HUES48 (cell line): ENCODE data around the gene PTPRS.
"Not testable (repeated sequence)": the region's sequence is repeated elsewhere in the genome, so short reads cannot be mapped to it uniquely, and the experiment has no call there.

ENCODE experiments used
- H3K27ac ChIP-seq: one replicate; pipeline ENCODE4 v1.7.0; 2013; ENCODE audit warnings: low read depth, low read length, inconsistent platforms
- H3K27me3 ChIP-seq: 2 replicates; pipeline ENCODE4 v1.6.1; 2013; ENCODE audit warnings: mild to moderate bottlenecking, low read length; ENCODE audit not compliant: control insufficient read depth, insufficient read depth
- H3K36me3 ChIP-seq: 2 replicates; pipeline ENCODE4 v1.6.1; 2013; ENCODE audit warnings: low read length; ENCODE audit not compliant: control insufficient read depth, insufficient read depth
- H3K4me1 ChIP-seq: 2 replicates; pipeline ENCODE4 v1.6.1; 2013; ENCODE audit warnings: mild to moderate bottlenecking, low read length; ENCODE audit not compliant: control insufficient read depth, insufficient read depth
- H3K4me3 ChIP-seq: 2 replicates; pipeline ENCODE4 v1.5.1; 2013; ENCODE audit warnings: mild to moderate bottlenecking, low read depth, low read length
- H3K9ac ChIP-seq: 2 replicates; pipeline ENCODE4 v1.6.1; 2013; ENCODE audit warnings: mild to moderate bottlenecking, low read depth, low read length, moderate library complexity
- H3K9me3 ChIP-seq: 2 replicates; pipeline ENCODE4 v1.6.1; 2013; ENCODE audit warnings: low read length; ENCODE audit not compliant: control insufficient read depth, insufficient read depth

The PTPRS gene

GRCh38 chr19:5333581-5334365, 6.8 kb downstream of the PTPRS start:
- Histone ChIP-seq H3K27ac (no peak overlapping the region), H3K36me3 (peaks cover 28% of the 10 kb centered on the region), H3K27me3 (no peaks in the 10 kb centered on the region), H3K4me1 (peaks cover 15% of the 10 kb centered on the region), H3K9me3 (no peaks in the 10 kb centered on the region), H3K9ac (no peak overlapping the region), H3K4me3 (no peak overlapping the region)

GRCh38 chr19:5332501-5332900, 8.1 kb downstream of the PTPRS start:
- H3K27ac ChIP-seq = no peak overlapping the region
- H3K27me3 ChIP-seq = no peaks in the 10 kb centered on the region
- H3K4me3 ChIP-seq = no peak overlapping the region
- H3K9me3 ChIP-seq = no peaks in the 10 kb centered on the region
- H3K4me1 ChIP-seq = peaks cover 7% of the 10 kb centered on the region; the same call in 1 of the 2 replicates
- peaks cover 29% of the 10 kb centered on the region for H3K36me3 ChIP-seq
- no peak overlapping the region for H3K9ac ChIP-seq

GRCh38 chr19:5331790-5332189, 8.8 kb downstream of the PTPRS start:
- Histone ChIP-seq H3K27me3 (no peaks in the 10 kb centered on the region), H3K27ac (no peak overlapping the region), H3K36me3 (peaks cover 26% of the 10 kb centered on the region), H3K4me1 (0 out of 2 replicates have a peak, but pooled peaks cover 4% of the 10 kb centered on the region), H3K9ac (no peak overlapping the region), H3K4me3 (no peak overlapping the region), H3K9me3 (no peaks in the 10 kb centered on the region)

DNA sequence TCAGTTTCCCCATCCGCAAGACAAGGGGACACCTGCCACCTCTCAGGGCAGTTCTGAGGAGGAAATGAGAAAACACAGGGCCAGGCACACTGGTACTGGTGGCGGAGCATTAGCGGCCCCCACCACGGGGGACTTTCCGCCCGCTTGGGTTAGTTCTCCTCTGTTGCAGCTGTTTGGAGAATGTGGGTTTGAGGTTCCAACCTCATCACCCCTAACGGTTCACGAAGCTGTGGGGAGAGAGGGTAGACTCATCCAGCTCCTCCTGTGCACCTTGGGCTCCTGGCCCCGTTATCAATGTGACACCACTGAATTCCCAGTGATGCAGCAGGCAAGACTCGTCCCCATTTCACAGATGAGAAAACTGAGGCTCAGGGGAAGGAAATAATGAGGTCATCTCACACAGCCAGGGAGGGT, 10.3 kb downstream of the PTPRS start:
- H3K9ac ChIP-seq = no peak overlapping the region
- H3K27ac ChIP-seq = no peak overlapping the region
- H3K4me1 ChIP-seq = no peaks in the 10 kb centered on the region
- H3K36me3 ChIP-seq = peaks cover 26% of the 10 kb centered on the region
- H3K27me3 ChIP-seq = no peaks in the 10 kb centered on the region
- no peaks in the 10 kb centered on the region for H3K9me3 ChIP-seq
- no peak overlapping the region for H3K4me3 ChIP-seq

DNA sequence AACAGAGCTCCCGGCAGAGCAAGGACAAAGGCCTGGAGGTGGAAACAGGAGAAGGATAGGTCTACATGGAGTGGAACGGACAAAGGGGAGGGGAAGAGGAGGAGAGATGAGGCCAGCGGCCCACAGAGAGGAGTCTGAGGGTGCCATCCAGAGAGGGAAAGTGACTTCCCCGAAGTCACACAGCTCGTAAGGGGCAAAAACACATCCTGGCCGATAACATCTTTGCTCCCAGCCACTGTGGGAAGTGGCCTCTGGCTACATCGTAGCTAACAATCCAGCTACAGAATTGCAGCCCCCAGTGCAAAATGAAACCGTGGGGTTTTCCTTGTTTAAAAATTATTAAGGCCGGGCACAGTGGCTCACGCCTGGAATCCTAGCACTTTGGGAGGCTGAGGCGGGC, 11.5 kb downstream of the PTPRS start:
- H3K9me3 ChIP-seq = no peaks in the 10 kb centered on the region
- H3K4me3 ChIP-seq = no peak overlapping the region
- no peak overlapping the region for H3K9ac ChIP-seq

DNA sequence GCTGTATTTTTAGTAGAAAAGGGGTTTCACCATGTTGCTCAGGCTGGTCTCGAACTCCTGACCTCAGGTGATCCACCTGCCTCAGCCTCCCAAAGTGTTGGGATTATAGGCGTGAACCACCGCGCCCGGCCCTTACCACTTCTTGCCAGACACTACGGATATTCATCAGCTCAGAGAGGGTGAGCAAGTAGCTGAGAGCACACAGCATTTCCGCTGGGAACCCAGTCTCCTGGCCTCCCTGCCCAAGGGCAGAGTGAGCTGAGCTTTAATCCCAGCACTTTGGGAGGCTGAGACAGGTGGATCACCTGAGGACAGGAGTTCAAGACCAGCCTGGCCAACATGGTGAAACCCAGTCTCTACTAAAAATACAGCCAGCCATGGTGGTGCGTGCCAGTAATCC, 12.2 kb downstream of the PTPRS start:
- H3K4me3 ChIP-seq, H3K9ac ChIP-seq, H3K27me3 ChIP-seq, H3K27ac ChIP-seq, H3K4me1 ChIP-seq, H3K9me3 ChIP-seq: not testable (repeated sequence)
- H3K36me3 ChIP-seq = peaks cover 16% of the 10 kb centered on the region

More for the DNA sequence above, 11.5 kb downstream of the PTPRS start:
- Histone ChIP-seq H3K27me3 (no peaks in the 10 kb centered on the region), H3K27ac (no peak overlapping the region), H3K36me3 (peaks cover 19% of the 10 kb centered on the region), H3K4me1 (no peaks in the 10 kb centered on the region)

- no peak overlapping the region for H3K4me3 ChIP-seq
- H3K27ac ChIP-seq = no peak overlapping the region
- no peaks in the 10 kb centered on the region for H3K9me3 ChIP-seq
- no peaks in the 10 kb centered on the region for H3K4me1 ChIP-seq
- H3K36me3 ChIP-seq = peaks cover 9% of the 10 kb centered on the region
- no peaks in the 10 kb centered on the region for H3K27me3 ChIP-seq
- no peak overlapping the region for H3K9ac ChIP-seq
These were observed 13.5 kb downstream of the PTPRS start for GRCh38 chr19:5326986-5327623.

GRCh38 chr19:5326545-5326944, 14.1 kb downstream of the PTPRS start:
- H3K27ac ChIP-seq = no peak overlapping the region
- no peak overlapping the region for H3K9ac ChIP-seq
- H3K4me3 ChIP-seq = no peak overlapping the region
- H3K4me1 ChIP-seq = no peaks in the 10 kb centered on the region
- H3K36me3 ChIP-seq = peaks cover 9% of the 10 kb centered on the region
- no peaks in the 10 kb centered on the region for H3K9me3 ChIP-seq
- H3K27me3 ChIP-seq = no peaks in the 10 kb centered on the region

DNA sequence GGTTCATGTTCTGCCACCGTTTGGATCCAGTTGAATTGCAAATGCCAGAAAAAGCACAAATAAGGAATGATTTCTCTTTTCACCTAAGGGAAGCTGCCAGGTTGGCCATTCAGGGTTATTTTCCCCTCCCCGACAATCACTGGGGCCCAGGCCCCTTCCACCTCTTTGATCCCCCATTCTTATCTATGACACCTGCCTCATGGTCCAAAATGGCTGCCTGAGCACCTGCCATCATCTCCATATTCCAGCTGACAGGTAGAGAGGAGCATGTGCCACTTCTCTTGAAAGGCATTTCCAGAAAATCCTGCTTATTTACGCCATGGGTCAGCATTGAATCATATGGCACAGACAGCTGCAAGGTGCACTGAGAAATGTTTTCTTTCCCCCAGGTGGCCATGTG, 15.7 kb downstream of the PTPRS start:
- H3K4me1 ChIP-seq = no peaks in the 10 kb centered on the region
- H3K36me3 ChIP-seq = peaks cover 9% of the 10 kb centered on the region
- no peaks in the 10 kb centered on the region for H3K27me3 ChIP-seq
- H3K9ac ChIP-seq = no peak overlapping the region
- H3K9me3 ChIP-seq = no peaks in the 10 kb centered on the region
- H3K4me3 ChIP-seq = no peak overlapping the region
- no peak overlapping the region for H3K27ac ChIP-seq

DNA sequence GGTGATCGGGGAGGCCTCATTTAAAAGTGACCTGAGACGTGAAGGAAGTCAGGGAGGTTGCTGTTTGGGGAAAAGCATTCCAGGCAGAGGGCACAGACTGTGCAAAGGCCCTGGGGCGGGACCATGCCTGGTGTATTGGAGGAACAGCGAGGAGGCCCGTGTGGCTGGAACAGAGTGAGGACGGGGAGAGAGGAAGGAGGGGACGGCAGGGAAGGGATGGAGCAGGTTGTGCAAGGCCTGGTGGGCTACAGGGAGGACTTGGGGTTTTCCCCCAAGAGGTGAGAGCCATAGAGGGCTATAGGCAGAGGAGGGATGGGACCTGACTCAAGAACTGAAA, 17.2 kb downstream of the PTPRS start:
- Histone ChIP-seq H3K9ac (no peak overlapping the region), H3K4me3 (no peak overlapping the region), H3K27me3 (no peaks in the 10 kb centered on the region), H3K27ac (no peak overlapping the region), H3K4me1 (no peaks in the 10 kb centered on the region), H3K36me3 (peaks cover 1% of the 10 kb centered on the region; the same call in 1 of the 2 replicates), H3K9me3 (no peaks in the 10 kb centered on the region)

DNA sequence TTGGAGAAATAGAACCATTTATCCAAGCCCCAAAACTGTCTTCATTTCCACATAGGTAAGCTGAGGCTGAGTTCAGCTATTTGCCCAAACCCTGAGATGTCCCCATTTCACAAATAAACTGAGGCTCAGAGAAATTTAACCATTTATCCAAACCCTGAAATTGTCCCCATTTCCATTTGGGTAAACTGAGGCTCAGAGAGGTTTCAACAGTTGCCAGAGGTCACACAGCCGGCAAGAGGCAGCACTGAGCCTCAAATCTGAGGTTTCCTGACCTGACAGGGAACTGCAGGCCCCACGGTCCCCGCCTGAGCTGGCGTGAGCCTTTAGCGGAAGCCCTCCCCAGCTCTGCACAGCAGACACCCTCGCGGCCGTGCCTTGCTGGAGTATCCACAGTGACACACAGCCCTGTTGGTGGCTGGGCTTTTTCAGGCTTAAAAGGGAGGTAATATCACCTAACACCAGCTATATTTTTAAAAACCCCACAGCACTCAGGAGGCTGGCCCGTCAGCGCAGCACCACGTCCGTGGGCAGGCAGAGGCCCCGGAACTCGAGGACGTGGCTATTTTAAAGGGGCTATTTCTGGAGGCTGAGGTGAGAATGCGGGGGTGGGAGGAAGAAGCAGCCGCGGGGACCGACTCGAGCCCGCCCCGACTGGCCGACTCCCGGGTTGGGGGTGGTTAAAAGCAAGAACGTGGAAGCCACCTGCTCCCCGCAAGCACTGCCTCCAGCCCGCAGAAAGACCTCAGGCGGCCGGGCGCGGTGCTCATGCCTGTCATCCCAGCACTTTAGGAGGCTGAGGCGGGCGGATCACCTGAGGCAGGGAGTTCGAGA, 18.5 kb downstream of the PTPRS start:
- no peaks in the 10 kb centered on the region for H3K27me3 ChIP-seq
- no peak overlapping the region for H3K9ac ChIP-seq
- H3K27ac ChIP-seq = no peak overlapping the region
- H3K9me3 ChIP-seq = no peaks in the 10 kb centered on the region
- no peaks in the 10 kb centered on the region; the same call in 1 of the 2 replicates for H3K36me3 ChIP-seq
- H3K4me1 ChIP-seq = no peaks in the 10 kb centered on the region
- no peak overlapping the region for H3K4me3 ChIP-seq
